H7 (cell line): ENCODE measurements around the gene IBA57. TPM values are rescaled to one million over a fixed set of nuclear protein-coding genes. Genes with fewer than 3 reads are reported as not detected.

Experiments used
- DNase-seq: peaks from one replicate; pipeline ENCODE4 v3.0.0; 2012
- H3K27me3 ChIP-seq: 2 replicates; pipeline ENCODE4 v1.6.0; 2011; ENCODE audit warnings: mild to moderate bottlenecking, low read length; ENCODE audit not compliant: control insufficient read depth, insufficient read depth
- H3K36me3 ChIP-seq: replicated peaks from 2 replicates; pipeline ENCODE4 v1.5.1; 2011; ENCODE audit warnings: low read length; ENCODE audit not compliant: control insufficient read depth, insufficient read depth
- H3K4me3 ChIP-seq: 2 replicates; pipeline ENCODE4 v1.5.1; 2011; ENCODE audit warnings: low read depth, mild to moderate bottlenecking, control low read depth, low read length, moderate library complexity; ENCODE audit not compliant: insufficient read depth
- total RNA-seq: library from RNA; depleted of rRNA; stranded (reverse); fragments of >200 nt; shearing (Covaris generic); gene quantifications from 2 replicates; pipeline ENCODE4 v1.2.3, GENCODE V29; 2014

The IBA57 gene
- total RNA-seq, 1 experiment from 2014 or later: 23.3 TPM

GRCh38 chr1:228158151-228159007 is 7.2 kb upstream of the IBA57 start:
- Histone ChIP-seq H3K4me3 (no peak overlapping the region), H3K36me3 (no peaks in the 10 kb centered on the region), H3K27me3 (no peaks in the 10 kb centered on the region)
- peak; percentile 55 for DNase-seq

DNA sequence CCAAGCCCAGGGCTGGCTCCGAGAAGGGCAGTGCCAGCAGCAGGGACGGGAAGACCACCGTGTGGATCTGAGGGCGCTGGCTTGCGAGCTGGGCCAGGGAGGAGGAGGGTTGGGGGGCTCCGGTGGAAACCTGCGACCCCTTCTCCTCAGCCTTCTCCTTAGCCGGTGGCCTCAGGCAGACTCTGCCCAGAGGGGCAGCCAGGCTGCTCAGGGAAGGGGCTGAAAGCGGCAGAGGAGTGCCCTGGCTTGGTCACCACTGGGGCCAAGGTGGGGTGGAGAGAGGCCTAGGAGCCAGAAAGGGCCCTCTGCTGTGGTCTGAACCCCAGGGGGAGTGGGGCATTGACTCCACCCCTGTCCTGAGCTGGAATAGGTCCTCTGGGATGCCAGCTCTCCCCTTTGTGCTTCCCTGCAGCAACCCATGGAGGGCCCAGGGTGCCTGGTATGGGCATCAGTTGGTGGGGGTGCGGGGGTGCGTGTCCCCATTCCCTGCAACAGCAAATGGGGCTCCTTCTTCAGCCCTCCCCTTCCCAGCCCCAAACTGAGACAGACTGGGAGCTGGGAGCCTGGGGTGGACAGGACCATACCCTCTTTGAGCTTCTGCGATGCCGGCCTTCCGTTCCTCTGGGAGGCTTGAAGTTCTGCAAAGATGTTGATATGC is 6.5 kb upstream of the IBA57 start:
- H3K27me3 ChIP-seq: no peaks in the 10 kb centered on the region
- no peak overlapping the region for H3K4me3 ChIP-seq
- peak; percentile 43 for DNase-seq
- no peaks in the 10 kb centered on the region for H3K36me3 ChIP-seq

GRCh38 chr1:228160201-228160761 is 5.3 kb upstream of the IBA57 start:
- no peaks in the 10 kb centered on the region for H3K27me3 ChIP-seq
- H3K4me3 ChIP-seq: no peak overlapping the region
- no peaks in the 10 kb centered on the region for H3K36me3 ChIP-seq
- no peak for DNase-seq

- Histone ChIP-seq H3K27me3 (no peaks in the 10 kb centered on the region), H3K4me3 (no peak overlapping the region), H3K36me3 (no peaks in the 10 kb centered on the region)
- DNase-seq: no peak
Measured at GRCh38 chr1:228161362-228161761, 4.2 kb upstream of the IBA57 start.

DNA sequence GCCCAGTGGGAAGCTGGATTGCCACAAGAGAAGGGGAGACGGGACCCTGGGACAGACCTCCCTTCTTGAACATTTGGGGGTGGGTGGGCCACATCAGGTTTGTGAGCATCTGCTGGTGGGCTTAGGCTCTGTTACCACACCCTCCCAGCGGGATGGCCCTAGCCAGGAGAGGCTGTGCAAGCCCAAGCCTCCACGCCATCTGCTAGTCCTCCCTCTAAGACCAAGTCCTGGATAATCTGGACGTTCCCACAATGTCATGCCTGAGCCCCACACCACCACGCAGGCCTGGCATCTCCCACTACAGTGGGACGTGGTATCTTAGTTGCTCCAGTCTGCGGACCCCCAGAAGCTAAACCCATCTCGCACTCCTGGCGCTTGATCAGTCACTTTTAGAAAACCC is 3.7 kb upstream of the IBA57 start:
- H3K27me3 ChIP-seq: no peaks in the 10 kb centered on the region
- DNase-seq: no peak
- H3K4me3 ChIP-seq: no peak overlapping the region
- no peaks in the 10 kb centered on the region for H3K36me3 ChIP-seq

GRCh38 chr1:228162286-228163006 is 3.2 kb upstream of the IBA57 start:
- DNase-seq: peak; percentile 75
- Histone ChIP-seq H3K36me3 (no peaks in the 10 kb centered on the region), H3K27me3 (no peaks in the 10 kb centered on the region), H3K4me3 (no peak overlapping the region)

- Histone ChIP-seq H3K27me3 (no peaks in the 10 kb centered on the region), H3K36me3 (no peaks in the 10 kb centered on the region), H3K4me3 (no peak overlapping the region)
- peak; percentile 65 for DNase-seq
Measured at GRCh38 chr1:228163007-228163753, 2.4 kb upstream of the IBA57 start.

GRCh38 chr1:228163776-228164519 is 1.7 kb upstream of the IBA57 start:
- Histone ChIP-seq H3K27me3 (no peaks in the 10 kb centered on the region), H3K4me3 (no peak overlapping the region), H3K36me3 (no peaks in the 10 kb centered on the region)
- DNase-seq: no peak

DNA sequence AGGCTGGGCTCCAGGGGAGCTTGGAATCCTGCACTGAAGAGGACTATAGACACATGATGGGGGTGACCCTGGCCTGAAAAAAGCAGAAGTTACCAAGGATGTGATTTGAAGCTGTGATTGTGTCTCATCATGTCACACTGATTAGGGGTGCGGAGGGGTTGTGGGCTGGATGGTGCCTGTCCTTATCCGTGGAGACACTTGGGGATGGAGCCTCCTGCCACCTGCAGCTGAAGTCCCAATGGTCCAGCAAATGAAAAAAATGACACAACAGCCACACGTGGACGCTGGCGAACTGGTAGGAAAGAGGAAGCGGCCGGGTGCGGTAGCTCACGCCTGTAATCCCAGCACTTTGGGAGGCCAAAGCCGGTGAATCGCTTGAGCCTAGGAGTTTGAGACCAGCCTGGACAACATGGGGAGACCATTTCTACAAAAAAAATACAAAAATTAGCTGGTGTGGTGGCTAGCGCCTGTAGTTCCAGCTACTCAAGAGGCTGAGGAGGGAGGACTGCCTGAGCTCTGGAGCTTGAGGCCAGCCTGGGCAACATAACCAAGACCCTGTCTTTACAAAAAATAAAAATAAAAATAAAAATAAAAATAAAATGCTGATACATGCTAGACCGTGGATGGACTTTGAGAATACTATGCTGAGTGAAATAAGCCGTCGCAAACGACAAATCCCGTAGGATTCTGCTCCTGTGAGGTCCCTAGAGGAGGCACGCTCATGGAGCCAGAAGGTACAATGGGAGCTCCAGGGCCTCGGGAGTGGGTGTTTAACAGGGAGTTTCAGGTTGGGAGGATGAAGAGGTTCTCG is 838 bp upstream of the IBA57 start:
- H3K27me3 ChIP-seq: no peaks in the 10 kb centered on the region
- no peak for DNase-seq
- H3K36me3 ChIP-seq: no peaks in the 10 kb centered on the region
- peak overlapping the region; percentile 47 for H3K4me3 ChIP-seq

GRCh38 chr1:228166170-228166936 is 749 bp downstream of the IBA57 start:
- no peaks in the 10 kb centered on the region for H3K36me3 ChIP-seq

DNA sequence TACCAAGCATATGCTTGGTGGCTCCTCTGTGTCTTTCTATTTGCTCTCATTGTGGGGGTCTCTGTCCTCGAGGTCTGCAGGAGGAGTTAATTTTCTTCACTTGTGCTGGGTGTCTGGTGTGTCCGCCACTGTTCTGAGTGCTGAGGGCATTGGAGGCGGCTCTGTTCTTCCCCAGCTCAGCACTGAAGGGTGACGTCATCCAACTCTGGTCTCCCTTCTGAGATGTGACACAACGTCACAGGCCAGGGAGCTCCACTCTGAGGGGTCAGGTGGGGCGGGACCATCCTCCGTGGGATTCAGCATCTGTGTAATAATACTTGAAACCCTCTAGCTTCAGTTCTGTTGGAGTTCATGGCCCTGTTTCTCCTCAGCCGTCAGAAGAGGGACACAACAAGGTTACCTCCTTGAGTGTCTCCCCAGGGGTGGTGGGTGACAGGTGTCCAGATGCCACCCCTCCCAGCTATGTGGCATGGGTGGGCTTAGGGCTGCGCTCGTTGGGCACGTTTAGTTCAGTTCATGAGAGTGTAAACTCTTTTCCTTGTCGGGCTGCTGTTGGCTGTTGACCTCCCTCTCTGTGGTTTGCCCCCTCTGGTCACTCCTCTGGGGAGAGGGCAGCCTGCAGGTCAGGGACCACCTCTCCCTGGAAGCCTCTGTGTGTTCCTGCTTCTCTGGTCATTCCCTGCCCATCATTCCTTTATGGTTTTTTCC is 3.1 kb downstream of the IBA57 start:
- H3K36me3 ChIP-seq: no peaks in the 10 kb centered on the region
- H3K27me3 ChIP-seq: no peaks in the 10 kb centered on the region; the same call in 1 of the 2 replicates
- no peak overlapping the region for H3K4me3 ChIP-seq
- DNase-seq: no peak

More at GRCh38 chr1:228166170-228166936, 749 bp downstream of the IBA57 start:
- Histone ChIP-seq H3K4me3 (peak overlapping the region; percentile 75), H3K27me3 (no peaks in the 10 kb centered on the region)
- peak; percentile 83 for DNase-seq

- no peak for DNase-seq
- Histone ChIP-seq H3K27me3 (no peaks in the 10 kb centered on the region; the same call in 1 of the 2 replicates), H3K4me3 (no peak overlapping the region), H3K36me3 (no peaks in the 10 kb centered on the region)
Measured at GRCh38 chr1:228169345-228169744, 3.7 kb downstream of the IBA57 start.
